Measurements from ENCODE around the gene ZNF281.

Gene ZNF281

GRCh38 chr1:200364831-200365230 lies 45.0 kb downstream of the ZNF281 start:
- no peak for TF ChIP-seq EZH2phosphoT487 (IDR thresholded peaks at IDR 0.05; ENCODE audit: borderline replicate concordance, low read length)
- TF ChIP-seq CTCF (IDR thresholded peaks at IDR 0.05; ENCODE audit: low read depth, low read length, poor library complexity, severe bottlenecking) = no peak
- H3K27ac ChIP-seq (ENCODE audit: low read depth, low read length) = no peak overlapping the region
- no peaks in the 10 kb centered on the region for H3K79me2 ChIP-seq (ENCODE audit: control insufficient read depth, low read length)
- peaks cover 32% of the 10 kb centered on the region for H3K4me1 ChIP-seq (ENCODE audit: control insufficient read depth, low read length)
- no peaks in the 10 kb centered on the region for H3K36me3 ChIP-seq (ENCODE audit: control insufficient read depth, low read length)
- H3K4me2 ChIP-seq (ENCODE audit: low read length) = no peak overlapping the region
- no peaks in the 10 kb centered on the region for H3K9me3 ChIP-seq (ENCODE audit: control insufficient read depth, insufficient read depth, low read length)
- H3K4me3 ChIP-seq (ENCODE audit: low read length) = no peak overlapping the region
- no peaks in the 10 kb centered on the region for H4K20me1 ChIP-seq (ENCODE audit: control insufficient read depth, insufficient read depth, low read depth, low read length)
- H3K9me2 ChIP-seq (replicated peaks; ENCODE audit: control insufficient read depth, low read length) = no peaks in the 10 kb centered on the region
- H3F3A ChIP-seq (ENCODE audit: control insufficient read depth, insufficient read depth) = no peaks in the 10 kb centered on the region
- H3K27me3 ChIP-seq (ENCODE audit: control insufficient read depth, low read length) = no peaks in the 10 kb centered on the region; the same call in 1 of the 2 replicates

GRCh38 chr1:200364091-200364759 lies 45.6 kb downstream of the ZNF281 start:
- no peaks in the 10 kb centered on the region for H3K9me3 ChIP-seq (ENCODE audit: control insufficient read depth, insufficient read depth, low read length)
- H3K27ac ChIP-seq (ENCODE audit: low read depth, low read length) = no peak overlapping the region
- H3K9me2 ChIP-seq (replicated peaks; ENCODE audit: control insufficient read depth, low read length) = no peaks in the 10 kb centered on the region
- peak overlapping the region; percentile 1; the same call in 1 of the 2 replicates for H3K4me2 ChIP-seq (ENCODE audit: low read length)
- H3K4me3 ChIP-seq (ENCODE audit: low read length) = no peak overlapping the region
- H3F3A ChIP-seq (ENCODE audit: control insufficient read depth, insufficient read depth) = no peaks in the 10 kb centered on the region
- H4K20me1 ChIP-seq (ENCODE audit: control insufficient read depth, insufficient read depth, low read depth, low read length) = no peaks in the 10 kb centered on the region
- no peak for TF ChIP-seq CTCF (IDR thresholded peaks at IDR 0.05; ENCODE audit: low read depth, low read length, poor library complexity, severe bottlenecking)
- no peak for TF ChIP-seq EZH2phosphoT487 (IDR thresholded peaks at IDR 0.05; ENCODE audit: borderline replicate concordance, low read length)
- peaks cover 32% of the 10 kb centered on the region for H3K4me1 ChIP-seq (ENCODE audit: control insufficient read depth, low read length)
- no peaks in the 10 kb centered on the region for H3K36me3 ChIP-seq (ENCODE audit: control insufficient read depth, low read length)
- no peaks in the 10 kb centered on the region for H3K79me2 ChIP-seq (ENCODE audit: control insufficient read depth, low read length)
- H3K27me3 ChIP-seq (ENCODE audit: control insufficient read depth, low read length) = no peaks in the 10 kb centered on the region; the same call in 1 of the 2 replicates

- Histone ChIP-seq H3K27ac (ENCODE audit: low read depth, low read length) (no peak overlapping the region), H4K20me1 (ENCODE audit: control insufficient read depth, insufficient read depth, low read depth, low read length) (no peaks in the 10 kb centered on the region), H3K9me3 (ENCODE audit: control insufficient read depth, insufficient read depth, low read length) (no peaks in the 10 kb centered on the region), H3K4me2 (ENCODE audit: low read length) (peak overlapping the region; percentile 28; the same call in 1 of the 2 replicates), H3K9me2 (replicated peaks; ENCODE audit: control insufficient read depth, low read length) (no peaks in the 10 kb centered on the region), H3K4me1 (ENCODE audit: control insufficient read depth, low read length) (peaks cover 28% of the 10 kb centered on the region), H3K4me3 (ENCODE audit: low read length) (no peak overlapping the region), H3K79me2 (ENCODE audit: control insufficient read depth, low read length) (no peaks in the 10 kb centered on the region), H3K27me3 (ENCODE audit: control insufficient read depth, low read length) (no peaks in the 10 kb centered on the region; the same call in 1 of the 2 replicates), H3F3A (ENCODE audit: control insufficient read depth, insufficient read depth) (no peaks in the 10 kb centered on the region), H3K36me3 (ENCODE audit: control insufficient read depth, low read length) (no peaks in the 10 kb centered on the region)
- no peak for TF ChIP-seq CTCF (IDR thresholded peaks at IDR 0.05; ENCODE audit: low read depth, low read length, poor library complexity, severe bottlenecking)
- TF ChIP-seq EZH2phosphoT487 (IDR thresholded peaks at IDR 0.05; ENCODE audit: borderline replicate concordance, low read length) = no peak
These were observed 46.4 kb downstream of the ZNF281 start for GRCh38 chr1:200363264-200363933.
